Neural cell (in vitro differentiated cells): Measurements from ENCODE around the gene RPS15. TPM values are rescaled to one million over a fixed set of nuclear protein-coding genes. Genes with fewer than 3 reads are reported as not detected.

Experiments
- H2AFZ ChIP-seq: fragments of 200-600, 300-800 bp; sonication (generic), shearing (Covaris generic); 2 replicates; pipeline ENCODE4 v1.6.0; 2014; ENCODE audit warnings: low read depth, mild to moderate bottlenecking, antibody characterized with exemption, low read length, moderate library complexity
- H3F3A ChIP-seq: fragments of 200-600 bp; shearing (Covaris generic); 2 replicates; pipeline ENCODE4 v1.6.1; 2016; ENCODE audit warnings: mild to moderate bottlenecking, moderate library complexity, mixed read lengths, antibody characterized with exemption, low read length; ENCODE audit not compliant: insufficient read depth, poor library complexity, severe bottlenecking
- H3K27ac ChIP-seq: fragments of 200-600, 300-800 bp; sonication (generic), shearing (Covaris generic); 2 replicates; pipeline ENCODE4 v1.5.1; 2014; ENCODE audit warnings: mild to moderate bottlenecking, low read length, moderate library complexity
- H3K27me3 ChIP-seq: fragments of 300-800, 200-600 bp; sonication (generic), shearing (Covaris generic); 2 replicates; pipeline ENCODE4 v1.6.0; 2014; ENCODE audit warnings: mild to moderate bottlenecking, low read depth, low read length, moderate library complexity; ENCODE audit not compliant: insufficient read depth
- H3K36me3 ChIP-seq: fragments of 300-800, 200-600 bp; sonication (generic), shearing (Covaris generic); 2 replicates; pipeline ENCODE4 v1.5.1; 2014; ENCODE audit warnings: mild to moderate bottlenecking, antibody characterized with exemption, low read length, moderate library complexity; ENCODE audit not compliant: insufficient read depth
- H3K4me2 ChIP-seq: fragments of 300-800, 200-600 bp; sonication (generic), shearing (Covaris generic); 2 replicates; pipeline ENCODE4 v1.6.0; 2014; ENCODE audit warnings: mild to moderate bottlenecking, low read length
- H3K4me3 ChIP-seq: fragments of 300-800, 200-600 bp; sonication (generic), shearing (Covaris generic); 2 replicates; pipeline ENCODE4 v1.5.1; 2014; ENCODE audit warnings: mild to moderate bottlenecking, low read length, moderate library complexity
- H3K79me2 ChIP-seq: fragments of 200-600 bp; shearing (Covaris generic); replicated peaks from 2 replicates; pipeline ENCODE4 v1.6.0; 2014; ENCODE audit warnings: mild to moderate bottlenecking, low read length, moderate library complexity; ENCODE audit not compliant: insufficient read depth
- H3K9ac ChIP-seq: fragments of 300-800, 200-600 bp; sonication (generic), shearing (Covaris generic); 2 replicates; pipeline ENCODE4 v1.6.1; 2016; ENCODE audit warnings: mild to moderate bottlenecking, low read length, mixed read lengths
- H3K9me2 ChIP-seq: fragments of 200-600 bp; shearing (Covaris generic); 2 replicates; pipeline ENCODE4 v1.6.1; 2016; ENCODE audit warnings: mild to moderate bottlenecking, low read length, mixed read lengths; ENCODE audit not compliant: insufficient read depth
- H3K9me3 ChIP-seq: fragments of 200-600, 300-800 bp; sonication (generic), shearing (Covaris generic); 2 replicates; pipeline ENCODE4 v1.6.1; 2016; ENCODE audit warnings: mild to moderate bottlenecking, mixed run types, low read length, moderate library complexity, mixed read lengths
- H4K20me1 ChIP-seq: fragments of 200-600 bp; shearing (Covaris generic); 2 replicates; pipeline ENCODE4 v1.6.1; 2016; ENCODE audit warnings: mild to moderate bottlenecking, mixed run types; ENCODE audit not compliant: insufficient read depth
- EP300 ChIP-seq: fragments of 450-650 bp; conservative IDR thresholded peaks from 2 replicates; pipeline ENCODE4 v1.6.1; 2014; ENCODE audit warnings: antibody characterized with exemption, mild to moderate bottlenecking, moderate library complexity; ENCODE audit not compliant: poor library complexity, severe bottlenecking
- EZH2 ChIP-seq: fragments of 200-600, 300-800 bp; shearing (Covaris generic), sonication (generic); IDR thresholded peaks from 2 replicates; pipeline ENCODE4 v1.6.1; 2014; ENCODE audit warnings: antibody characterized with exemption, low read length, borderline replicate concordance, mild to moderate bottlenecking; ENCODE audit not compliant: insufficient read depth, poor library complexity, severe bottlenecking
- MXI1 ChIP-seq: fragments of 450-650 bp; conservative IDR thresholded peaks from 2 replicates; pipeline ENCODE4 v1.6.1; 2014; ENCODE audit warnings: antibody characterized with exemption, mild to moderate bottlenecking; ENCODE audit not compliant: poor library complexity, severe bottlenecking
- POLR2AphosphoS5 ChIP-seq: IDR thresholded peaks from 2 replicates; pipeline ENCODE4 v1.6.1; 2012
- RAD21 ChIP-seq: fragments of 450-650 bp; conservative IDR thresholded peaks from 2 replicates; pipeline ENCODE4 v1.6.1; 2014; ENCODE audit warnings: antibody characterized with exemption, mild to moderate bottlenecking, moderate library complexity
- SMC3 ChIP-seq: fragments of 450-650 bp; conservative IDR thresholded peaks from 2 replicates; pipeline ENCODE4 v1.6.1; 2014; ENCODE audit warnings: antibody characterized with exemption, mild to moderate bottlenecking, moderate library complexity; ENCODE audit not compliant: poor library complexity
- TAF1 ChIP-seq: IDR thresholded peaks from 2 replicates; pipeline ENCODE4 v1.6.1; 2012; ENCODE audit warnings: low read depth
- polyA plus RNA-seq: library from polyadenylated mRNA; depleted of rRNA; stranded (reverse); fragments of >200 nt; gene quantifications from 2 replicates; pipeline ENCODE4 v1.2.3, GENCODE V29; 2014
- TF ChIP-seq, protein P1 (sequence below): fragments of 450-650 bp; IDR thresholded peaks from 2 replicates; pipeline ENCODE4 v1.5.1; 2014; ENCODE audit warnings: antibody characterized with exemption, mild to moderate bottlenecking, moderate library complexity; ENCODE audit not compliant: poor library complexity, severe bottlenecking
- TF ChIP-seq, protein P2 (sequence below): IDR thresholded peaks from 2 replicates; pipeline ENCODE4 v1.6.1; 2012; ENCODE audit warnings: borderline replicate concordance

RPS15 gene
- polyA plus RNA-seq, 1 donor from 2014 or later: 591 TPM

DNA sequence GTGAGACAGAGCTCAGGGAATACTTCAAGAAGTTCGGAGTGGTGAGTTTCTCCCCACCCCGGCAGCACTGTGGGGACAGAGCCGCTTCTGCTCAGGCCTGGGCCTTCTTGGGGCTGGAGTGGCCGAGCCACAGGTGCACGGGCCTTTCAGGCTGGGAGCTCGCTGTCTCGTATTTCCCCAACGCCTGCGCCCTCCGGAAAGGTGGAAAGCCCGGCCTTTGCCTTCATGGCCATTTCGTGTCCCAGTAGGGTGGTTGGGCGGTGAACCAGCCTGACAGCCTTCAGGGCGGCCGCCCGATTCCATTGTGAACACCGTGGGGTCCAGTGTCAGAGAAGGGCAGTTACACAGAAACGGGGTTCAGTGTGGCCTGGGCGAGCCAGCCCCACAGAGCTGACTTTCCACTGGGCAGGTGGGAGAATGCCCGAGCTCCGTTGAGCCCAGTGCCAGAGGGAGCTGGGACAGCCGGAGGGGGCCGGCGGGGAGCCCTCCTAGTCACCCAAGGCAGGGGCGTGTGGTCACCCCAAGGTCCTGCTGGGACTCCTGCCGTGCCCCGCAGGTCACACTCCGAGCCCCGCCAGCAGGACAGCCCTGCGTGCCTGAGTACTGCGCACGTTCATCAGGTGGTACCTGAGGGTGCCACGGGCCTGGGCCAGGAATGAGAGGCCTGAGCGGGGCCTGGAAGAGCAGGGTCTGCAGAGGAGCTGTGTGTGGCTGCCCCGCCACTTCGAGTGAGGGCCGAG lies 16.8 kb upstream of the RPS15 start (continued):
- no peak for TF ChIP-seq EZH2

DNA sequence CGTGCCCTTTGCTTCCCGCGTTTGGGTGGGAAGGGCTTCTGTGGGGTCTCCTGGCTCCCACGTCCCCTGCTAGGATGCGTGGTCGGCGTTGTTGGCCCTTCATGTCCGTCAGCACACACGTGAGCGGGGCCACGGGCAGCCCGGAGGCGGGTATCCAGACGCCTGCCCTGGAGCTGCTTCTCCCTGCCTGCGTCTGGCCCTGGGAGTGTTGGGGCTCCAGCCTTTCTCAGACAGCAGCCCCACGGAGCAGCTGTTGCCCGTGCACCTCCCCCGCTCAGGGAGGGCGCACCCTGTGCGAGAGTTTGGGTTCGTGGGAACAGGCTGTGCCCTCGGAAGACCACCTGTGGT lies 16.3 kb upstream of the RPS15 start:
- Histone ChIP-seq H3K9me3 (no peaks in the 10 kb centered on the region), H3K4me3 (no peak overlapping the region), H3K9me2 (no peaks in the 10 kb centered on the region), H3K4me2 (no peak overlapping the region), H2AFZ (no peak overlapping the region), H4K20me1 (no peaks in the 10 kb centered on the region), H3K27me3 (no peaks in the 10 kb centered on the region), H3K27ac (no peak overlapping the region), H3F3A (no peaks in the 10 kb centered on the region), H3K9ac (no peak overlapping the region), H3K36me3 (no peaks in the 10 kb centered on the region), H3K79me2 (peaks cover 10% of the 10 kb centered on the region)
- TF ChIP-seq EZH2: no peak
- no peak for TF ChIP-seq TAF1
- TF ChIP-seq RAD21: no peak
- no peak for TF ChIP-seq EP300
- no peak for TF ChIP-seq POLR2AphosphoS5
- TF ChIP-seq, protein P1, sequence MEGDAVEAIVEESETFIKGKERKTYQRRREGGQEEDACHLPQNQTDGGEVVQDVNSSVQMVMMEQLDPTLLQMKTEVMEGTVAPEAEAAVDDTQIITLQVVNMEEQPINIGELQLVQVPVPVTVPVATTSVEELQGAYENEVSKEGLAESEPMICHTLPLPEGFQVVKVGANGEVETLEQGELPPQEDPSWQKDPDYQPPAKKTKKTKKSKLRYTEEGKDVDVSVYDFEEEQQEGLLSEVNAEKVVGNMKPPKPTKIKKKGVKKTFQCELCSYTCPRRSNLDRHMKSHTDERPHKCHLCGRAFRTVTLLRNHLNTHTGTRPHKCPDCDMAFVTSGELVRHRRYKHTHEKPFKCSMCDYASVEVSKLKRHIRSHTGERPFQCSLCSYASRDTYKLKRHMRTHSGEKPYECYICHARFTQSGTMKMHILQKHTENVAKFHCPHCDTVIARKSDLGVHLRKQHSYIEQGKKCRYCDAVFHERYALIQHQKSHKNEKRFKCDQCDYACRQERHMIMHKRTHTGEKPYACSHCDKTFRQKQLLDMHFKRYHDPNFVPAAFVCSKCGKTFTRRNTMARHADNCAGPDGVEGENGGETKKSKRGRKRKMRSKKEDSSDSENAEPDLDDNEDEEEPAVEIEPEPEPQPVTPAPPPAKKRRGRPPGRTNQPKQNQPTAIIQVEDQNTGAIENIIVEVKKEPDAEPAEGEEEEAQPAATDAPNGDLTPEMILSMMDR: no peak
- TF ChIP-seq MXI1: no peak
- TF ChIP-seq, protein P2, sequence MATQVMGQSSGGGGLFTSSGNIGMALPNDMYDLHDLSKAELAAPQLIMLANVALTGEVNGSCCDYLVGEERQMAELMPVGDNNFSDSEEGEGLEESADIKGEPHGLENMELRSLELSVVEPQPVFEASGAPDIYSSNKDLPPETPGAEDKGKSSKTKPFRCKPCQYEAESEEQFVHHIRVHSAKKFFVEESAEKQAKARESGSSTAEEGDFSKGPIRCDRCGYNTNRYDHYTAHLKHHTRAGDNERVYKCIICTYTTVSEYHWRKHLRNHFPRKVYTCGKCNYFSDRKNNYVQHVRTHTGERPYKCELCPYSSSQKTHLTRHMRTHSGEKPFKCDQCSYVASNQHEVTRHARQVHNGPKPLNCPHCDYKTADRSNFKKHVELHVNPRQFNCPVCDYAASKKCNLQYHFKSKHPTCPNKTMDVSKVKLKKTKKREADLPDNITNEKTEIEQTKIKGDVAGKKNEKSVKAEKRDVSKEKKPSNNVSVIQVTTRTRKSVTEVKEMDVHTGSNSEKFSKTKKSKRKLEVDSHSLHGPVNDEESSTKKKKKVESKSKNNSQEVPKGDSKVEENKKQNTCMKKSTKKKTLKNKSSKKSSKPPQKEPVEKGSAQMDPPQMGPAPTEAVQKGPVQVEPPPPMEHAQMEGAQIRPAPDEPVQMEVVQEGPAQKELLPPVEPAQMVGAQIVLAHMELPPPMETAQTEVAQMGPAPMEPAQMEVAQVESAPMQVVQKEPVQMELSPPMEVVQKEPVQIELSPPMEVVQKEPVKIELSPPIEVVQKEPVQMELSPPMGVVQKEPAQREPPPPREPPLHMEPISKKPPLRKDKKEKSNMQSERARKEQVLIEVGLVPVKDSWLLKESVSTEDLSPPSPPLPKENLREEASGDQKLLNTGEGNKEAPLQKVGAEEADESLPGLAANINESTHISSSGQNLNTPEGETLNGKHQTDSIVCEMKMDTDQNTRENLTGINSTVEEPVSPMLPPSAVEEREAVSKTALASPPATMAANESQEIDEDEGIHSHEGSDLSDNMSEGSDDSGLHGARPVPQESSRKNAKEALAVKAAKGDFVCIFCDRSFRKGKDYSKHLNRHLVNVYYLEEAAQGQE: no peak
- no peak for TF ChIP-seq SMC3

DNA sequence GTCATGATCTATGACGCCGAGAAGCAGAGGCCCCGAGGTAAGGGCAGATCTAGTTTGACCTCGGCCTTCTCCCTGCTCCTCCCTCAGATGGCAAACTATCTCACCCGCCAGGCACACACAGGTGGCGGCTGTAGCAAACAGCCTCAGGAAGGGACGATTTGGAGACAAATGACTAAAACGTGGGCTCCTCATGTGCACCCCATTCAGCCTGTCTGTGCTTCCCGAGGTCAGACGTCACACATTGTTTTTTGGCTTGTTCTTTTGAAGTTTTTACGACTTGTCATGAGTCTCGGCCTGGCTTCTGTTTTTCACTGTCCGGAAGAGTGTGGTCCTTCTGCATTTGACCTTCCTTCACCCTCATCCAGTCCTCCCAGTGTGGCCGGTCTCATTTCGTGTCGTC lies 15.8 kb upstream of the RPS15 start:
- Histone ChIP-seq H3K4me3 (no peak overlapping the region), H3K9me3 (no peaks in the 10 kb centered on the region), H3K79me2 (peaks cover 8% of the 10 kb centered on the region), H3K4me2 (no peak overlapping the region), H3K9me2 (no peaks in the 10 kb centered on the region), H3K27me3 (no peaks in the 10 kb centered on the region), H3K36me3 (no peaks in the 10 kb centered on the region), H2AFZ (no peak overlapping the region), H4K20me1 (no peaks in the 10 kb centered on the region), H3K9ac (no peak overlapping the region), H3F3A (no peaks in the 10 kb centered on the region), H3K27ac (no peak overlapping the region)
- TF ChIP-seq EZH2 (no peak), SMC3 (no peak), RAD21 (no peak), MXI1 (no peak), POLR2AphosphoS5 (no peak), TAF1 (no peak), EP300 (no peak)
- TF ChIP-seq, protein P1: no peak
- TF ChIP-seq, protein P2: no peak
